ENCODE data around the gene NUP98.
"Not testable (repeated sequence)": the region's sequence is repeated elsewhere in the genome, so short reads cannot be mapped to it uniquely, and the experiment has no call there.

The NUP98 gene

GRCh38 chr11:3796801-3797328 lies 489 bp downstream of the NUP98 start:
- no peak for DNase-seq

- DNase-seq, result no peak
These were observed 1.0 kb downstream of the NUP98 start for GRCh38 chr11:3796346-3796745.

- no peak for DNase-seq
These were observed 1.4 kb downstream of the NUP98 start for GRCh38 chr11:3796002-3796311.

GRCh38 chr11:3795131-3796001 lies 2.0 kb downstream of the NUP98 start:
- no peak for DNase-seq

GRCh38 chr11:3794387-3794786 lies 3.0 kb downstream of the NUP98 start:
- DNase-seq, result not testable (repeated sequence)

- DNase-seq, result no peak
These were observed 10.4 kb downstream of the NUP98 start for GRCh38 chr11:3786781-3787428.

GRCh38 chr11:3783611-3784010 lies 13.7 kb downstream of the NUP98 start:
- no peak for DNase-seq

GRCh38 chr11:3782963-3783362 lies 14.4 kb downstream of the NUP98 start:
- no peak for DNase-seq

- DNase-seq, result peak; percentile 67
These were observed 15.9 kb downstream of the NUP98 start for GRCh38 chr11:3781423-3781822.

- DNase-seq, result no peak
These were observed 21.5 kb downstream of the NUP98 start for GRCh38 chr11:3775736-3776406.

- DNase-seq, result no peak
These were observed 24.2 kb downstream of the NUP98 start for GRCh38 chr11:3773180-3773579.

GRCh38 chr11:3767536-3767935 lies 29.8 kb downstream of the NUP98 start:
- DNase-seq, result no peak

- not testable (repeated sequence) for DNase-seq
These were observed 30.5 kb downstream of the NUP98 start for GRCh38 chr11:3766836-3767235.

GRCh38 chr11:3764266-3764665 lies 33.1 kb downstream of the NUP98 start:
- DNase-seq, result no peak

GRCh38 chr11:3755151-3755550 lies 42.2 kb downstream of the NUP98 start:
- no peak for DNase-seq

- DNase-seq, result no peak
These were observed 44.2 kb downstream of the NUP98 start for GRCh38 chr11:3753110-3753509.

- DNase-seq, result peak; percentile 20
These were observed 49.6 kb downstream of the NUP98 start for GRCh38 chr11:3747704-3748103.

GRCh38 chr11:3745161-3745560 lies 52.2 kb downstream of the NUP98 start:
- no peak for DNase-seq

GRCh38 chr11:3738723-3739122 lies 58.6 kb downstream of the NUP98 start:
- no peak for DNase-seq

GRCh38 chr11:3738241-3738640 lies 59.1 kb downstream of the NUP98 start:
- peak; percentile 12 for DNase-seq

- no peak for DNase-seq
These were observed 59.9 kb downstream of the NUP98 start for GRCh38 chr11:3737386-3737933.

- no peak for DNase-seq
These were observed 60.5 kb downstream of the NUP98 start for GRCh38 chr11:3736816-3737215.

GRCh38 chr11:3735827-3736226 lies 61.5 kb downstream of the NUP98 start:
- peak; percentile 27 for DNase-seq
